ENCODE measurements around the gene GSG1L2. TPM values are rescaled to one million over a fixed set of nuclear protein-coding genes. Genes with fewer than 3 reads are reported as not detected.

The GSG1L2 gene
- total and polyA plus RNA-seq, 2 donors (not counting 3 experiments of a cell fraction or from before 2014, with no cell fraction given) = not detected

- no peaks in the 10 kb centered on the region for H3K27me3 ChIP-seq (ENCODE audit: control insufficient read depth in 2 of 2, insufficient read depth in 2 of 2, low read length in 2 of 2)
- H2AFZ ChIP-seq (ENCODE audit: low read depth, low read length) = no peak overlapping the region
- FAIRE-seq (no peak), DNase-seq (ENCODE audit: low read depth, low spot score) (no peak)
- no peaks in the 10 kb centered on the region for H3K79me2 ChIP-seq (ENCODE audit: control insufficient read depth, insufficient read depth, low read length)
- no peaks in the 10 kb centered on the region for H3K36me3 ChIP-seq (ENCODE audit: control insufficient read depth in 2 of 2, extremely low read depth in 1 of 2, insufficient read depth in 2 of 2, low read length in 2 of 2)
- no peaks in the 10 kb centered on the region for H4K20me1 ChIP-seq (replicated peaks; ENCODE audit: control insufficient read depth, extremely low read depth, insufficient read depth, low read length)
- H3K9ac ChIP-seq (replicated peaks; ENCODE audit: extremely low read depth, insufficient read depth, low read length) = no peak overlapping the region
- no peak for TF ChIP-seq POLR2AphosphoS5 (IDR thresholded peaks at IDR 0.05; ENCODE audit: insufficient read depth, low read depth, low read length)
- no peak for TF ChIP-seq CTCF (IDR thresholded peaks at IDR 0.05; ENCODE audit: extremely low read depth in 1 of 2, insufficient read depth in 1 of 2, low read depth in 1 of 2, low read length in 2 of 2)
- no peaks in the 10 kb centered on the region for H3K9me1 ChIP-seq (replicated peaks; ENCODE audit: control insufficient read depth, extremely low read depth, insufficient read depth, low read length)
- no peak overlapping the region for H3K4me3 ChIP-seq (replicated peaks in 1 of 3; ENCODE audit: insufficient read depth in 1 of 3, low read depth in 1 of 3, low read length in 3 of 3)
- POLR2A ChIA-PET = no interaction called here
- peaks cover 6% of the 10 kb centered on the region for H3K9me3 ChIP-seq (replicated peaks; ENCODE audit: control insufficient read depth, insufficient read depth, low read length)
- no TSS peak for BruUV-seq (replicated peaks)
- no peaks in the 10 kb centered on the region for H3K4me1 ChIP-seq (ENCODE audit: control insufficient read depth, extremely low read depth, insufficient read depth, low read length)
- intact Hi-C loops (cut with micrococcal nuclease) = no loop called here
- H3K4me2 ChIP-seq (ENCODE audit: insufficient read depth, low read length) = no peak overlapping the region
- dilution Hi-C loops (cut with MboI; ENCODE audit: extremely low pct_ligation_motif_present, low sequenced_read_pairs) = no loop called here
- H3K27ac ChIP-seq (ENCODE audit: insufficient read depth, low read depth, low read length) = no peak overlapping the region
- CTCF ChIA-PET = no interaction called here
These were observed 15.9 kb upstream of the GSG1L2 start for GRCh38 chr17:9837551-9838471.

- intact Hi-C loops (cut with micrococcal nuclease) (no loop called here), dilution Hi-C loops (cut with MboI; ENCODE audit: extremely low pct_ligation_motif_present, low sequenced_read_pairs) (no loop called here)
- Histone ChIP-seq H3K4me3 (replicated peaks in 1 of 3; ENCODE audit: insufficient read depth in 1 of 3, low read depth in 1 of 3, low read length in 3 of 3) (no peak overlapping the region), H3K79me2 (ENCODE audit: control insufficient read depth, insufficient read depth, low read length) (no peaks in the 10 kb centered on the region), H3K9me3 (replicated peaks; ENCODE audit: control insufficient read depth, insufficient read depth, low read length) (peaks cover 7% of the 10 kb centered on the region), H2AFZ (ENCODE audit: low read depth, low read length) (no peak overlapping the region), H4K20me1 (replicated peaks; ENCODE audit: control insufficient read depth, extremely low read depth, insufficient read depth, low read length) (no peaks in the 10 kb centered on the region), H3K9ac (replicated peaks; ENCODE audit: extremely low read depth, insufficient read depth, low read length) (no peak overlapping the region), H3K9me1 (replicated peaks; ENCODE audit: control insufficient read depth, extremely low read depth, insufficient read depth, low read length) (no peaks in the 10 kb centered on the region), H3K36me3 (ENCODE audit: control insufficient read depth in 2 of 2, extremely low read depth in 1 of 2, insufficient read depth in 2 of 2, low read length in 2 of 2) (no peaks in the 10 kb centered on the region), H3K27ac (ENCODE audit: insufficient read depth, low read depth, low read length) (no peak overlapping the region), H3K4me2 (ENCODE audit: insufficient read depth, low read length) (no peak overlapping the region), H3K4me1 (ENCODE audit: control insufficient read depth, extremely low read depth, insufficient read depth, low read length) (no peaks in the 10 kb centered on the region), H3K27me3 (ENCODE audit: control insufficient read depth in 2 of 2, insufficient read depth in 2 of 2, low read length in 2 of 2) (no peaks in the 10 kb centered on the region)
- ChIA-PET POLR2A (no interaction called here), CTCF (no interaction called here)
- no TSS peak for BruUV-seq (replicated peaks)
- FAIRE-seq (no peak), DNase-seq (ENCODE audit: low read depth, low spot score) (no peak)
- TF ChIP-seq MAX (IDR thresholded peaks at IDR 0.05; ENCODE audit: insufficient read depth, insufficient read length) (no peak), FOS (IDR thresholded peaks at IDR 0.05; ENCODE audit: borderline replicate concordance, insufficient read depth, low read length) (no peak), GATA2 (IDR thresholded peaks at IDR 0.05; ENCODE audit: insufficient read depth, insufficient read length, low read depth, low read length) (no peak), EZH2 (IDR thresholded peaks at IDR 0.05; ENCODE audit: borderline replicate concordance, low read depth, low read length, severe bottlenecking) (no peak), CTCF (IDR thresholded peaks at IDR 0.05; ENCODE audit: extremely low read depth in 1 of 2, insufficient read depth in 1 of 2, low read depth in 1 of 2, low read length in 2 of 2) (no peak), JUN (IDR thresholded peaks at IDR 0.05; ENCODE audit: borderline replicate concordance, insufficient read depth, insufficient read length, low read depth) (no peak), MYC (IDR thresholded peaks at IDR 0.05; ENCODE audit: low read depth, low read length) (no peak), POLR2AphosphoS5 (IDR thresholded peaks at IDR 0.05; ENCODE audit: insufficient read depth, low read depth, low read length) (no peak), POLR2A (IDR thresholded peaks at IDR 0.05; ENCODE audit: low read depth, low read length) (no peak)
These were observed 12.0 kb upstream of the GSG1L2 start for GRCh38 chr17:9833922-9834321.
